Caco-2 (cell line): ENCODE data around the gene ROBO4. TPM values are rescaled to one million over a fixed set of nuclear protein-coding genes. Genes with fewer than 3 reads are reported as not detected.

Experiments
- BruUV-seq: library from RNA; stranded (reverse); fragments of 400-500 nt; replicated peaks from 2 replicates; lab custom pipeline; 2021; lab: Mats Ljungman, UMichigan
- CTCF ChIA-PET: fragments of 300-600 bp; sonication (Branson Sonifier 250); formaldehyde crosslinking; loops from one replicate; lab custom pipeline; 2022; ENCODE audit warnings: antibody characterized with exemption; lab: Charles Lee
- POLR2A ChIA-PET: fragments of 300-600 bp; sonication (Branson Sonifier 250); formaldehyde crosslinking; loops from one replicate; lab custom pipeline; 2022; ENCODE audit warnings: antibody characterized with exemption; lab: Charles Lee
- DNase-seq, 2 experiments: peaks; one replicate each; pipeline versions ENCODE4 v3.0.0 to v3.0.0-alpha.2; 2020 to 2022
- H3K27me3 ChIP-seq: replicated peaks from 2 replicates; pipeline ENCODE4 v1.6.0; 2011; ENCODE audit warnings: low read length; ENCODE audit not compliant: control insufficient read depth, insufficient read depth
- H3K36me3 ChIP-seq: 2 replicates; pipeline ENCODE4 v1.5.1; 2011; ENCODE audit warnings: low read length; ENCODE audit not compliant: control insufficient read depth, insufficient read depth
- H3K4me1 ChIP-seq: fragments of 250-450 bp; sonication (Bioruptor Pico); 2 replicates; pipeline ENCODE4 v1.5.1; 2020; ENCODE audit warnings: mild to moderate bottlenecking
- H3K4me3 ChIP-seq: 2 replicates; pipeline ENCODE4 v1.5.1; 2011; ENCODE audit warnings: low read depth, mild to moderate bottlenecking, control low read depth, low read length
- H3K9me3 ChIP-seq: fragments of 250-450 bp; sonication (Bioruptor Pico); 2 replicates; pipeline ENCODE4 v1.5.1; 2020; ENCODE audit warnings: mild to moderate bottlenecking, moderate library complexity
- H3K27ac Mint-ChIP-seq: one replicate; pipeline ENCODE4 v1.8.0; 2022; ENCODE audit warnings: mixed read lengths; ENCODE audit not compliant: unreplicated experiment
- H3K27me3 Mint-ChIP-seq: one replicate; pipeline ENCODE4 v1.8.0; 2022; ENCODE audit warnings: mixed read lengths; ENCODE audit not compliant: insufficient read depth, unreplicated experiment
- H3K36me3 Mint-ChIP-seq: one replicate; pipeline ENCODE4 v1.8.0; 2022; ENCODE audit warnings: mild to moderate bottlenecking, mixed read lengths; ENCODE audit not compliant: insufficient read depth, unreplicated experiment
- H3K4me1 Mint-ChIP-seq: one replicate; pipeline ENCODE4 v1.8.0; 2022; ENCODE audit warnings: low read depth, mixed read lengths; ENCODE audit not compliant: unreplicated experiment
- H3K4me3 Mint-ChIP-seq: one replicate; pipeline ENCODE4 v1.8.0; 2022; ENCODE audit warnings: mild to moderate bottlenecking, moderate library complexity, mixed read lengths; ENCODE audit not compliant: unreplicated experiment
- H3K9me3 Mint-ChIP-seq: one replicate; pipeline ENCODE4 v1.8.0; 2022; ENCODE audit warnings: mixed read lengths; ENCODE audit not compliant: unreplicated experiment
- CTCF ChIP-seq, 2 experiments: fragments of 200-600 bp in 1 of 2; IDR thresholded peaks; 1 replicate in 1 of 2; 2 replicates in 1 of 2; pipeline versions ENCODE4 v1.5.1 to v1.8.0; 2011 to 2022; ENCODE audit warnings: antibody characterized with exemption in 1 of 2, control low read depth in 1 of 2, inconsistent platforms in 1 of 2, low read depth in 1 of 2, low read length in 1 of 2, mild to moderate bottlenecking in 1 of 2, moderate library complexity in 1 of 2; ENCODE audit not compliant: insufficient read depth in 1 of 2, severe bottlenecking in 1 of 2, unreplicated experiment in 1 of 2
- intact Hi-C: fragments of 100-400 bp; cut with micrococcal nuclease; formaldehyde crosslinking; loops from one replicate; pipeline ENCODE4 v1.10.0; 2022; ENCODE audit not compliant: unreplicated experiment
- total RNA-seq: library from RNA; stranded (reverse); gene quantifications from 2 replicates; pipeline ENCODE4 v1.2.3, GENCODE V29; 2022

Gene ROBO4
- total RNA-seq, 1 experiment from 2014 or later, result not detected

DNA sequence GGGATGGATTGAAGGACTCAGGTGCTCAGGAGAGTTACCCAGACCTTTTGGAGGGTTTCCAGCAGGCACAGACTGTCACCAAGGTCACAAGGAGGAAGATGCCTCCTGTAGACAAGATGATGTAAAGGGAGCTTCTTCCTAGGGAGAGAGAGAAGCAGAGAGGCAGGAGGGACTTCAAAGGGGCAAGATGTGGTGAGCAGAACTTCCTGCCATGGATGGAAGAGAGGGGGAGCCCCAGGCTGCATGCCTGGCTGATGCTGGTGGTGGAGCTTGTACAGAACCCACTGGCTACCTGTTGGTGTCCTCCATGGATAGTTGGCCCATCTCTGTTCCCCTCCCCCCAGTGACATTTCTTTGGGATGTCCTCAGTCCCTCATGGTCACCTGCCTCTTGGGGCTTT is 25.6 kb upstream of the ROBO4 start:
- H3K4me1 Mint-ChIP-seq, result no peaks in the 10 kb centered on the region
- no peaks in the 10 kb centered on the region for H3K9me3 ChIP-seq
- peaks cover 31% of the 10 kb centered on the region for H3K27me3 Mint-ChIP-seq
- no peak overlapping the region for H3K4me3 Mint-ChIP-seq
- no peaks in the 10 kb centered on the region for H3K36me3 ChIP-seq
- no peaks in the 10 kb centered on the region for H3K27me3 ChIP-seq
- H3K27ac Mint-ChIP-seq, result no peak overlapping the region
- no TSS peak for BruUV-seq
- intact Hi-C loops, result no loop called here
- no peaks in the 10 kb centered on the region for H3K4me1 ChIP-seq
- no peak overlapping the region for H3K4me3 ChIP-seq
- ChIA-PET CTCF (no interaction called here), POLR2A (no interaction called here)
- no peak for DNase-seq
- H3K9me3 Mint-ChIP-seq, result no peaks in the 10 kb centered on the region
- TF ChIP-seq CTCF (IDR thresholded peaks at IDR 0.05; ENCODE audit: insufficient read depth in 1 of 2, low read depth in 1 of 2, low read length in 1 of 2, severe bottlenecking in 1 of 2, unreplicated experiment in 1 of 2), result no peak
- no peaks in the 10 kb centered on the region for H3K36me3 Mint-ChIP-seq

DNA sequence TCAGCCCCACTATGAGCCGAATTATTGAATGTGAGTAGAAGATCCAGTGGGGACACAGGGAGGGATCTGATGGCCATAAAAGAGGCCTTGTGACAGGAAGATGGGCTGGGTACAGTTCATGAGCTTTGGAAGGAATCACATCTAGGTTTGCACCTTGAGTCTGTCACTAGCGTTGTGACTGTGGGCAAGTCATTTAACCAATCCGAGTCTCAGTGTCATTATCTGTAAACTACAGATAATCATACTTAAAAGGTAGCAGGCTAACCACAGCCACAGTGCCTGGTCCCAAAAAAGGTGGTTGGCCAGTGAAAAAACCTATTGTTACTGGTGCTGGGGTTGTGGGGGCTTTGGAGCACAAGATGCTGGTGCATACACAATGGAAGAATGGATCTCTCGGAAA is 25.2 kb upstream of the ROBO4 start:
- TF ChIP-seq CTCF (IDR thresholded peaks at IDR 0.05; ENCODE audit: insufficient read depth in 1 of 2, low read depth in 1 of 2, low read length in 1 of 2, severe bottlenecking in 1 of 2, unreplicated experiment in 1 of 2), result no peak
- peaks cover 31% of the 10 kb centered on the region for H3K27me3 Mint-ChIP-seq
- no peaks in the 10 kb centered on the region for H3K9me3 Mint-ChIP-seq
- DNase-seq, result no peak
- H3K4me1 Mint-ChIP-seq, result no peaks in the 10 kb centered on the region
- H3K4me3 Mint-ChIP-seq, result no peak overlapping the region
- Histone ChIP-seq H3K4me3 (no peak overlapping the region), H3K36me3 (no peaks in the 10 kb centered on the region), H3K4me1 (no peaks in the 10 kb centered on the region), H3K9me3 (no peaks in the 10 kb centered on the region), H3K27me3 (no peaks in the 10 kb centered on the region)
- no peaks in the 10 kb centered on the region for H3K36me3 Mint-ChIP-seq
- POLR2A ChIA-PET, result no interaction called here
- CTCF ChIA-PET, result no interaction called here
- intact Hi-C loops, result no loop called here
- no TSS peak for BruUV-seq
- no peak overlapping the region for H3K27ac Mint-ChIP-seq

GRCh38 chr11:124920870-124921609 is 23.4 kb upstream of the ROBO4 start:
- Histone ChIP-seq H3K4me1 (no peaks in the 10 kb centered on the region), H3K27me3 (no peaks in the 10 kb centered on the region), H3K9me3 (no peaks in the 10 kb centered on the region), H3K4me3 (no peak overlapping the region), H3K36me3 (no peaks in the 10 kb centered on the region)
- intact Hi-C loops, result no loop called here
- Mint-ChIP-seq H3K4me3 (no peak overlapping the region), H3K9me3 (peaks cover 4% of the 10 kb centered on the region), H3K27ac (no peak overlapping the region), H3K36me3 (no peaks in the 10 kb centered on the region), H3K27me3 (peaks cover 31% of the 10 kb centered on the region), H3K4me1 (no peaks in the 10 kb centered on the region)
- no peak for TF ChIP-seq CTCF (IDR thresholded peaks at IDR 0.05; ENCODE audit: insufficient read depth in 1 of 2, low read depth in 1 of 2, low read length in 1 of 2, severe bottlenecking in 1 of 2, unreplicated experiment in 1 of 2)
- CTCF ChIA-PET, result no interaction called here
- no TSS peak for BruUV-seq
- DNase-seq, result no peak
- POLR2A ChIA-PET, result no interaction called here
